Fibroblast of lung (primary cell): Measurements from ENCODE around the gene AGO3. TPM values are rescaled to one million over a fixed set of nuclear protein-coding genes. Genes with fewer than 3 reads are reported as not detected.

Source experiments
- DNase-seq, 2 donors: peaks; one replicate each; pipeline versions ENCODE4 v3.0.0 to v3.0.0-alpha.2; 2010; ENCODE audit warnings: low read depth in 2 of 2
- H2AFZ ChIP-seq: 2 replicates; pipeline ENCODE4 v1.5.1; 2012; ENCODE audit warnings: low read length, control low read depth, inconsistent platforms
- H3K27ac ChIP-seq: 2 replicates; pipeline ENCODE4 v1.5.1; 2011; ENCODE audit warnings: low read length, control low read depth; ENCODE audit not compliant: insufficient read depth
- H3K27me3 ChIP-seq: 2 replicates; pipeline ENCODE4 v1.5.1; 2011; ENCODE audit warnings: mild to moderate bottlenecking, low read length; ENCODE audit not compliant: control insufficient read depth, insufficient read depth
- H3K36me3 ChIP-seq: 2 replicates; pipeline ENCODE4 v1.5.1; 2011; ENCODE audit warnings: low read length; ENCODE audit not compliant: control insufficient read depth, insufficient read depth
- H3K4me1 ChIP-seq: 2 replicates; pipeline ENCODE4 v1.5.1; 2011; ENCODE audit warnings: low read length; ENCODE audit not compliant: control insufficient read depth, insufficient read depth; ENCODE audit errors: extremely low read depth
- H3K4me2 ChIP-seq: 2 replicates; pipeline ENCODE4 v1.5.1; 2011; ENCODE audit warnings: low read length, control low read depth; ENCODE audit not compliant: insufficient read depth; ENCODE audit errors: extremely low read depth
- H3K4me3 ChIP-seq, 4 experiments: fragments of 200-600 bp in 1 of 4; sonication (generic) in 1 of 4; replicated peaks in 1 of 4; 2 replicates each; pipeline ENCODE4 v1.5.1; 2011 to 2016; ENCODE audit warnings: low read length in 4 of 4, low read depth in 3 of 4, mild to moderate bottlenecking in 3 of 4, control low read depth in 2 of 4, inconsistent platforms in 1 of 4, mixed read lengths in 1 of 4; ENCODE audit not compliant: insufficient read depth in 1 of 4; ENCODE audit errors: control extremely low read depth in 1 of 4
- H3K79me2 ChIP-seq: 2 replicates; pipeline ENCODE4 v1.5.1; 2012; ENCODE audit warnings: mild to moderate bottlenecking, low read length, inconsistent platforms; ENCODE audit not compliant: control insufficient read depth, insufficient read depth
- H3K9ac ChIP-seq: 2 replicates; pipeline ENCODE4 v1.5.1; 2011; ENCODE audit warnings: mild to moderate bottlenecking, low read length, control low read depth; ENCODE audit not compliant: insufficient read depth
- H3K9me3 ChIP-seq: 2 replicates; pipeline ENCODE4 v1.5.1; 2012; ENCODE audit warnings: low read depth, low read length; ENCODE audit not compliant: control insufficient read depth, insufficient read depth
- H4K20me1 ChIP-seq: 2 replicates; pipeline ENCODE4 v1.5.1; 2011; ENCODE audit warnings: low read length; ENCODE audit not compliant: control insufficient read depth, insufficient read depth; ENCODE audit errors: extremely low read depth
- CTCF ChIP-seq, 2 donors: IDR thresholded peaks in 1 of 2; conservative IDR thresholded peaks in 1 of 2; 1 replicate in 1 of 2; 2 replicates in 1 of 2; pipeline ENCODE4 v1.5.1; 2011 to 2012; ENCODE audit warnings: low read length in 2 of 2, control low read depth in 1 of 2, inconsistent platforms in 1 of 2, low read depth in 1 of 2, mild to moderate bottlenecking in 1 of 2
- EZH2 ChIP-seq: IDR thresholded peaks from 2 replicates; pipeline ENCODE4 v1.5.1; 2012; ENCODE audit warnings: low read length, control low read depth, mild to moderate bottlenecking; ENCODE audit errors: missing control alignments
- polyA plus RNA-seq, 2 donors: library from polyadenylated mRNA; depleted of rRNA in 1 of 2; stranded (reverse) in 1 of 2; unstranded in 1 of 2; fragments of >200 nt; gene quantifications; 2 replicates each; pipeline ENCODE4 v1.2.1, GENCODE V29; 2011 to 2012; ENCODE audit warnings: missing spikeins in 1 of 2
- total RNA-seq: library from RNA; depleted of rRNA; stranded (reverse); fragments of >200 nt; gene quantifications from 2 replicates; pipeline ENCODE4 v1.2.1, GENCODE V29; 2014

AGO3 gene
- total and polyA plus RNA-seq, 2 donors (not counting 1 experiment from before 2014, with no cell fraction given), result 12.9 to 19.6 TPM

GRCh38 chr1:36112823-36113222 lies 181.9 kb downstream of the AGO3 start:
- no peak overlapping the region for H3K4me2 ChIP-seq
- no peaks in the 10 kb centered on the region for H3K36me3 ChIP-seq
- no peaks in the 10 kb centered on the region for H3K9me3 ChIP-seq
- no peak for DNase-seq
- no peak overlapping the region for H3K27ac ChIP-seq
- no peaks in the 10 kb centered on the region for H3K27me3 ChIP-seq
- H4K20me1 ChIP-seq, result no peaks in the 10 kb centered on the region
- H3K9ac ChIP-seq, result no peak overlapping the region
- no peak overlapping the region for H3K4me3 ChIP-seq
- H3K79me2 ChIP-seq, result no peaks in the 10 kb centered on the region
- TF ChIP-seq CTCF (conservative IDR thresholded peaks at IDR 0.05 in 1 of 2, IDR thresholded peaks at IDR 0.05 in 1 of 2; ENCODE audit: low read depth in 1 of 2, low read length in 2 of 2), result no peak
- no peak for TF ChIP-seq EZH2
- H3K4me1 ChIP-seq, result peaks cover 11% of the 10 kb centered on the region
- no peak overlapping the region for H2AFZ ChIP-seq

- Histone ChIP-seq H3K36me3 (no peaks in the 10 kb centered on the region), H3K4me1 (peaks cover 8% of the 10 kb centered on the region), H3K4me3 (no peak overlapping the region), H3K9ac (no peak overlapping the region), H2AFZ (no peak overlapping the region), H3K79me2 (no peaks in the 10 kb centered on the region), H4K20me1 (no peaks in the 10 kb centered on the region), H3K9me3 (no peaks in the 10 kb centered on the region), H3K27me3 (no peaks in the 10 kb centered on the region), H3K27ac (no peak overlapping the region), H3K4me2 (no peak overlapping the region)
- TF ChIP-seq EZH2 (no peak), CTCF (conservative IDR thresholded peaks at IDR 0.05 in 1 of 2, IDR thresholded peaks at IDR 0.05 in 1 of 2; ENCODE audit: low read depth in 1 of 2, low read length in 2 of 2) (no peak)
- DNase-seq, result no peak
Measured at GRCh38 chr1:36114371-36114770, 183.5 kb downstream of the AGO3 start.

- peak overlapping the region; percentile 14 for H2AFZ ChIP-seq
- peak; percentile 56 to 90 for DNase-seq
- H3K36me3 ChIP-seq, result no peaks in the 10 kb centered on the region
- peak overlapping the region; percentile 13 for H3K9ac ChIP-seq
- no peaks in the 10 kb centered on the region for H3K79me2 ChIP-seq
- no peaks in the 10 kb centered on the region for H3K9me3 ChIP-seq
- no peaks in the 10 kb centered on the region for H3K27me3 ChIP-seq
- TF ChIP-seq EZH2, result no peak
- TF ChIP-seq CTCF (conservative IDR thresholded peaks at IDR 0.05 in 1 of 2, IDR thresholded peaks at IDR 0.05 in 1 of 2; ENCODE audit: low read depth in 1 of 2, low read length in 2 of 2), result no peak
- H4K20me1 ChIP-seq, result no peaks in the 10 kb centered on the region
- H3K27ac ChIP-seq, result peak overlapping the region; percentile 1
- H3K4me2 ChIP-seq, result peak overlapping the region; percentile 4
- no peak overlapping the region for H3K4me3 ChIP-seq
- peaks cover 8% of the 10 kb centered on the region for H3K4me1 ChIP-seq
Measured at GRCh38 chr1:36115200-36115669, 184.3 kb downstream of the AGO3 start.
